ENCODE results near the gene MTMR3. TPM values are rescaled to one million over a fixed set of nuclear protein-coding genes. Genes with fewer than 3 reads are reported as not detected.

MTMR3 gene
- total RNA-seq, 1 experiment from 2014 or later, result 14.5 TPM

GRCh38 chr22:30027169-30027568 lies 144.2 kb downstream of the MTMR3 start:
- DNase-seq (ENCODE audit: low read depth), result no peak

DNA sequence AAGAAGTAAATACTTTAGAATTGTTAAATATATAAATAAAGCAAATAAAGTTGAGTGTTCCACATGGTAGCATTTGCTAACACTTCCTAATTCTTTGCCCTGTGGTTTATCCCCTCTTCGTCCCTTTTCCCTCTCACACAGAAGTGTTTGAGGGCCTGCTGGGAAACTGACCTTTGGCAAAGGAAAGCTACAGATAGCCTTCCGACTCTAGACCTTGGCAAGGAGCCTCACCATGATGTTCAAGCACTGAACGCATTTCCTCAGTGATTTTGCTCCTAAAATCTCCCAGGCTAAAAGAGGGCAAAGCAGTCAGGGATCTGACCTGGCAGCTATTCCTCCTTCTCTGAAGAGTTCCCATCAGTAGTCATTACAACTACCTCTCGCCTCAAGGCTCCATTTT lies 144.8 kb downstream of the MTMR3 start:
- no peak for DNase-seq (ENCODE audit: low read depth)

DNA sequence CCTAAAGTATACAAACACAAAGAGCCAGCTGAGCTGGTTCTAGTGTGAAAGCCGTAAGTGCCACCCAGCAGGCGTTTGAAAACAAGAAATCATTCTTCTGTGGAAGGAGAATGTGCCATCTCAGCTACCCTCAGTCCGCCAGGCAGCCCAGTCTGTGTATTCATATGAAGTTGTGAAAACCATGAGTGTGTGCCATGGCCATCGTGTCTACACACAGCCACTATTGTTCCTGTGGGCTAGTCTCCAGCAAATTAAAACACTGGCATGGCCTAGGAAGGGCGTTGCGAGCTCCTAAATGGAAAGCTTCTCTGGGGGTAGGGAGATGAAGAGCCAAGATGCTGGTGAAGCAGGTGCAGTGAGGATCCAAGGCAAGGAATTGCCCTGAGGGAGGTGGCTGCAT lies 145.8 kb downstream of the MTMR3 start:
- DNase-seq (ENCODE audit: low read depth), result no peak

DNA sequence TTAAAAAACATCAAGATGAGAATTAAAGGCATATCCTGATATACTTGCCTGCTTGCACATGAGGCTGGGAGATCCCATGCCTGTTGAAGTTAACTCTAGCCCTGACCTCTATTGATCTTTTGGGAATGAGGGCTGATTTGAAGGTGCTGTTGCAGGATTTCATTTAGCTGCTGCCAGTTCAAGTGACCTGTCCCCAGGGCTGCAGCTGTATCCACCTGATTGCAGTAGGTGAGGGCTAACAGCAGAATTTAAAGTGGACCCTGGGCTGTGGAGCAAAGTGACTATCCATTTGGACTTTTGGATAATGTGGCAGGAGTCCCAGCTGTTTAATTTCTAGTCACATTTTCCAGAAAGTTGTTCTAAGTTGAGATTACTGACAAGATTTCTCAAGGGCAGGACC lies 146.5 kb downstream of the MTMR3 start:
- DNase-seq (ENCODE audit: low read depth), result no peak

- DNase-seq (ENCODE audit: low read depth), result no peak
These were observed 147.4 kb downstream of the MTMR3 start for GRCh38 chr22:30030329-30030728.

- DNase-seq (ENCODE audit: low read depth), result no peak
These were observed 148.4 kb downstream of the MTMR3 start for GRCh38 chr22:30031328-30031727.

DNA sequence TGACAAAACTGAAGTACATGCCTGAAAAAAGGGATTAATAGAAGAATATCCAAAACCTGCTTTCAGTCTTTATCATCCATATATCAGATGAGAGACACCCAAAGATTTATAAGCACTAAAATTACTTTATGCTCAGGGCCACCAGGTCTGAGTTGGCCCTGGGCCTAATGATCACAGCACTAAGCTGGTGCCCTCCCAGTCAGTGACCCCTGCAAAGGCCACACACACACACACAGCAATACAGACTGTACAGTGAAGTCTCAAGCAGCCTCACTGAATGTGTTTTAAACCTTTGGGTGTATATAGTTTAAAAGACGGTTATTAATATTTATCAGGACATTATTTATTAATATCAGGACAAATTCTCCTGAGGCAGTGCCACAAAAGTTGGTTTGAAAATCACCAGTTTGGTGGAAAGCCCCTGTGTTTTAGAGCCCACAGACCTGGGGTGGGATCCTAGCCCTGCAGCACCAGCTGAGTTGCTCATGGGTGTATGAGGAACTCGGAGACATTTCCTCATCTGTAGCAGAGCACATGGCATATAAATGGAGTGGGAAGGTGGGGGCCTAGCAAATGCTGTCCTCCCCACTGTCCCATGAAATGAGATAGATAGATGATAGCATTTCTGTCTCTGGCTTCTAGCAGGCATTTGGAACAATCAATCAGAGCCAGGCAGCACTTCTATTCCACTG lies 148.9 kb downstream of the MTMR3 start:
- no peak for DNase-seq (ENCODE audit: low read depth)

GRCh38 chr22:30033137-30033536 lies 150.2 kb downstream of the MTMR3 start:
- no peak for DNase-seq (ENCODE audit: low read depth)

GRCh38 chr22:30033901-30034300 lies 150.9 kb downstream of the MTMR3 start:
- no peak for DNase-seq (ENCODE audit: low read depth)

DNA sequence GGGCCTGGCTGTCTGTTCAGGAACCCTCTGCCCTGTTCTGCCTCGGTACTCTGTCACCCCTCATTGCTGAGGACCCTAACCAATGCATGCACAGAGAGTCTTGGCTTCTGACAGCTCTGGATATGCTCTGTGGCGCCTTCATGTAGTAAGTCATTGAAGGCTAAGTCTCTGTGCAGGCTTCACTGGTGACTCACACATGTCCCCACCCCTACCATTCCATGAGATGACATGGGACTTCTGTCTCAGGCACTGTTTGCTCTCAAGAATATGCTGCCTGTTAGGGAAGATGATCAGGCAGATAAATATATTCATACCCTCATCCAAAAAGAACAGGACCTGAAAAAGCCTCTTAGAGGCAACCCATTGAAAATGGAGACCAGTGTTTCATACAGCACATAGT lies 153.7 kb downstream of the MTMR3 start:
- peak; percentile 13 for DNase-seq (ENCODE audit: low read depth)

GRCh38 chr22:30038219-30038618 lies 155.2 kb downstream of the MTMR3 start:
- peak; percentile 58 for DNase-seq (ENCODE audit: low read depth)

GRCh38 chr22:30040499-30041260 lies 157.7 kb downstream of the MTMR3 start:
- no peak for DNase-seq (ENCODE audit: low read depth)

DNA sequence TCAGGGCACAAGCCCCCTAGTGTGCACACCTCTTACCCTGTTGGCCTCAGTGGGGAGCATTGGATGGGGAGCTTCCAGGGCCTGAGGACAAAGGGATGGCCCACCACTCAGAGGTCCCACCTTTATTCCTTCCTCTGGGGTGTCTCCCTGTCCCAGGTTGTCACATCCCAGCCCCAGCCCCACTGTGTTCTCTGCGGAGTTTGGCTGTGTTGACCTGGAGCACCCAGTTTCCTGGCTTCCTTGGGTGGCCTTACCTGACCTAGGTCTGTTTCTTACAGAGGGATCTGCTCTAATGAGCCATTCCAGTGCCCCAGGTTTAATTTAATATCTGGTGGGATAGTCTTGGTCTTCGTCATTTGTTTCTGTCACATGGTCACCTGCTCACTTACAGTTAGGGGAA lies 158.5 kb downstream of the MTMR3 start:
- DNase-seq (ENCODE audit: low read depth), result no peak

DNA sequence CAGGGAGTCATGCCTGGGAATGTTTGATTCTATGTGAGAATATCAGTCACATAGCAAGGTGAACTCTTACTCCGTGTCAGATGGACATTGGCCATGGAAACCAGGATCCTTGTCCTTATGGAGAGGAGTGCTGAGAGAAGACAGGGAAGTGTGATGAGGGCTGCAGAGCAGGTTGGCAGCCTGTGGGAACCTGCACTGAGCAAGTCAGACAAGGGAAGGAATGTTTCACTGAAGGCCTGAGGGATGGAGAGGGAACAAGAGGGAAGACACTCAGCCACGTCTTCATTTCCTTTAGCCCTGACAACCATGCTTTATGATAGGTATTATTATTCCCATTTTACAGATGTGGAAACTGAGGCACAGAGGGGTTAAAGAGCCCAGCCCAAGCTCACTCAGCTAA lies 158.9 kb downstream of the MTMR3 start:
- DNase-seq (ENCODE audit: low read depth), result no peak

GRCh38 chr22:30043161-30043560 lies 160.2 kb downstream of the MTMR3 start:
- no peak for DNase-seq (ENCODE audit: low read depth)

DNA sequence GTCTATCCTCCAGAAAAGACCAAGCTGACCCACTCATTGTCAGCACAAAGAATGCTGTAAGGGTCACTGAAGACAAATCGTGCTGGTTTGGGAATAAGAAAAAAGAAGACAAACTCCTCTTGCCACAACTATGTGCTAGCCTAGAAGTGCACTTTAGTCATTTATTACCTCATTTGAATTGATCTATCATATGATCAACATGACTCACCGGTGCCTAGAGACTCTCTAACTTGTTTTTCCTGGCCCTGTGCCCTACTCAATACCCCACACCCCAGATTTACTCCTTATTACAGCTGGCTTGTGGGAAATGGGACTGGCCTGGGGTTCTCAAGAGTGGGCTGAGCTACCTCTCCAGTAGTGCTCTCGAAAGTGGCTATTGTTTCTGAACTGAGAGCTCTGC lies 161.4 kb downstream of the MTMR3 start:
- peak; percentile 84 for DNase-seq (ENCODE audit: low read depth)

DNA sequence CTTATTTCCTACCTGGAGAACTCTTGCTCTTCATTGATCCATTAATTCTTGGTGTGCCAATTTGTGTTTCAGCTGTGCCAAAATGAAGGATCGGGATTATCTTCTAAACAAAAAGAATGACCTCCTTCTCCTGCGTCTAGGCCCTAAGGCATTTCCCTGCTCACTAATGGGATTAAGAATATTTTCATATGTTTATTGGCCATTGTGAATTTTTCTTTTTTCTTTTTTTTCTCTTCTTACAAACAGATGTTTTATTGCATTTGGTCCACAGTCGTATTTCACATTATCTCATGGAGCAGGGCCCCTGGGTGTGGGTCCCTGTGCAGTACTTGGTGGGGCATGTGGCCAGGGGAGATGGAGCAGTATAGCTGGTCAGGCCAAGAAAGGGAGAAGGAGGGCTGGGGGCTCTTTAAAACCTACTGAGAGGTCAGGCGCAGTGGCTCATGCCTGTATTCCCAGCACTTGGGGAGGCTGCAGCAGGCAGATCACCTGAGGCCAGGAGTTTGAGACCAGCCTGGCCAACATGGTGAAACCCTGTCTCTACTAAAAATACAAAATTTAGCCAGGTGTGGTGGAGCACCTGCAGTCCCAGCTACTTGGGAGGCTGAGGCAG lies 162.0 kb downstream of the MTMR3 start:
- no peak for DNase-seq (ENCODE audit: low read depth)

DNA sequence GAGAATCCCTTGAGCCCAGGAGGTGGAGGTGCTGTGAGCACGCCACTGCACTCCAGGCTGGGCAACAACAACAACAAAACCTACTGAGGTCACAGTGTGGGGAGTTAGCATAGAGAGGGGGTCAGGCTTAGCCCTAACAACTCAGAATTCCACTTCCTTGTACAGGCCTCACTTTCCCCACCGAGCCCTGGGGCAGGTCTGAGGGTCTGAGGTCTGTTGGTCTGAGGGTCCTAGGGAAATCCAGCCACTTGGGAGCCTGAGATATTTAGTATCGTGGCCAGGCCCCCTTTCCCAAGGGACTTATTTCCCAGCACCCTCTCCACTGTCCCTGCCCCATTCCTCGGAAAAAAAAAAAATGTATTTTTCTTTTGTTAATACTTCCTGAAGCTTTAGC lies 162.5 kb downstream of the MTMR3 start:
- DNase-seq (ENCODE audit: low read depth), result no peak

- DNase-seq (ENCODE audit: low read depth), result no peak
These were observed 163.1 kb downstream of the MTMR3 start for GRCh38 chr22:30045901-30046715.

GRCh38 chr22:30046716-30047363 lies 163.9 kb downstream of the MTMR3 start:
- no peak for DNase-seq (ENCODE audit: low read depth)

GRCh38 chr22:30047364-30047738 lies 164.4 kb downstream of the MTMR3 start:
- peak; percentile 8 for DNase-seq (ENCODE audit: low read depth)

DNA sequence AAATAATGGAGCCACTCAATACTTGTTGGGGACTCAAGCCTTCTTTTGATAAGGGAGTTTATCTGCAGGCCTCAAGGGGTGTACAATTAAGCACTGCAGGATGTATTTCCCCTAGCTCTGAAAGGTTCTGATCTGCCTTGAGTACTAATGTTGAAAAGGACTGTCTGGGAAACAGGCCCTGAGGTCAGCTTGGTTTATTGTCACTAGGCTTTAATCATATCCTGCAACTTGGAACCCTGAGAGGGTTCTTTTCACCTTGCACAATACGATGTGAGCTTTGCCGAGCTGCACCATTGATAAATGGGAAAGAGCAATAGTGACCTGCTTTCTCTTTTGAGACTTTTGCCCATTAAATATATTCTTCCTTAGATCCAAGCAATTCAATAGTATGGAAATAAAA lies 165.7 kb downstream of the MTMR3 start:
- no peak for DNase-seq (ENCODE audit: low read depth)

Measured in LHCN-M2 (cell line).